Ectodermal cell (in vitro differentiated cells): Measurements from ENCODE around the gene EGFL8.
A peak's percentile ranks its signal among the peaks of the same experiment; 100 is the strongest.

Experiments used
- H3K27ac ChIP-seq: 2 replicates; pipeline ENCODE4 v1.7.0; 2013; ENCODE audit warnings: mild to moderate bottlenecking, low read depth, low read length; ENCODE audit not compliant: insufficient read depth, poor library complexity, severe bottlenecking
- H3K27me3 ChIP-seq: 2 replicates; pipeline ENCODE4 v1.7.0; 2013; ENCODE audit warnings: mild to moderate bottlenecking, low read length; ENCODE audit not compliant: insufficient read depth, control insufficient read depth, poor library complexity, severe bottlenecking
- H3K36me3 ChIP-seq: one replicate; pipeline ENCODE4 v1.7.0; 2013; ENCODE audit warnings: low read length; ENCODE audit not compliant: control insufficient read depth, insufficient read depth
- H3K4me1 ChIP-seq: one replicate; pipeline ENCODE4 v1.7.0; 2013; ENCODE audit warnings: low read length; ENCODE audit not compliant: control insufficient read depth, insufficient read depth
- H3K4me3 ChIP-seq: 2 replicates; pipeline ENCODE4 v1.7.0; 2013; ENCODE audit warnings: low read depth, low read length, control low read depth; ENCODE audit not compliant: insufficient read depth
- H3K9me3 ChIP-seq: 2 replicates; pipeline ENCODE4 v1.7.0; 2013; ENCODE audit warnings: mild to moderate bottlenecking, low read length, moderate library complexity; ENCODE audit not compliant: control insufficient read depth
- WGBS, 2 experiments: methylation state at CpG; one replicate each; pipeline ENCODE4 v1.1.7; 2013; ENCODE audit warnings: missing lambda C conversion rate in 2 of 2; 5-methylcytosine and 5-hydroxymethylcytosine counted together

Gene EGFL8

DNA sequence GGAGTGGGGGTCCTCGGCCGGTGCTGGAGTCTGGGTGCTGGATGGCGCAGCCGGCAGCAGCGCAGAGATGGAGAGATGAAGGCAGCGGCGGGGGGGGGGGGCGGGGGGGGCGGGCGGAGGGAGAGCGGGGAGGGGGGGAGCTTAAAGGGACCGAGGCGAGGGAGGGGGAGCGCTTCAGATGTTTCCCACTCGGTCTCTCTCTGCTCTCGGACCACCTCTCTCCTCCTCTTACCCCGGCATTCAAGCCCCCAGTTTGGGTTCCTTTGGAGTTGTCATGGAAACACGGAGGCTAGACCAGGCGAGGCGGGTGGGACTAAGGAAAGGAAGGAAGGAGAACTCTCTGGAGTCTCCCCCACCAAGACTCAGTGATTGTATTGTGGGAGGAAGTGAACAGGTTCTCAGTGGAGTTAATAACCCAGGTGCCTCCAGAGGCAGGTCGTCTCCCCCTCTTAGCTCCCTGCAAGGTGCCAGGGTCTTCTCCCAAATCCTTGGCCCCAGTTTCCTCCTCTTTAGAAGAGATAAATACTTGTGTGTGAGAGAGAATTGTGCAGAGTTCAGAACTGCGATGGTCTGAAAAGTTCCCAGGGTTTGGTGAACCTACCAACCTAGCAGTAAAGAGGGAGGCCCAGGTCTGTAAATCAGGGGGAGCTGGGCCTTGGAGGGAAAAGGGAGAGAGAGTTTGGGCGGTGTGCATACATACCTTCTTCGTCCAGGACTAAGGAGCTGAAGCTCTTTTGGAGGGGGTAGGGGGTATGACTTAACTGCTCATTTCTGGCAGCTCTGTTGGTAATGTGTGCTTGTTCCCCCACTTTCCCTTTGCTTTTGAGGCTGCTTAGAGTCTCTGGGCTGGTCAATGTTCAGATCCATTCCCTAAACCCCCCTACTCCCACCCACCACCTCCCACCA lies 12.3 kb upstream of the EGFL8 start, which contains the start of gene PRRT1:
PRRT1 (minus strand) TSS at position 77 of the 906 bp plus-strand sequence. CDS start 112 bp downstream, outside the sequence.
- Histone ChIP-seq H3K27me3 (peaks cover 26% of the 10 kb centered on the region), H3K36me3 (peaks cover 4% of the 10 kb centered on the region), H3K27ac (no peak within 1 kb of the TSS), H3K9me3 (no peaks in the 10 kb centered on the region), H3K4me3 (peak within 1 kb of the TSS; percentile 98), H3K4me1 (peaks cover 11% of the 10 kb centered on the region)
- WGBS, 2 experiments, result 8 to 15% methylated on average over 9 to 11 of the region's 24 CpGs

DNA sequence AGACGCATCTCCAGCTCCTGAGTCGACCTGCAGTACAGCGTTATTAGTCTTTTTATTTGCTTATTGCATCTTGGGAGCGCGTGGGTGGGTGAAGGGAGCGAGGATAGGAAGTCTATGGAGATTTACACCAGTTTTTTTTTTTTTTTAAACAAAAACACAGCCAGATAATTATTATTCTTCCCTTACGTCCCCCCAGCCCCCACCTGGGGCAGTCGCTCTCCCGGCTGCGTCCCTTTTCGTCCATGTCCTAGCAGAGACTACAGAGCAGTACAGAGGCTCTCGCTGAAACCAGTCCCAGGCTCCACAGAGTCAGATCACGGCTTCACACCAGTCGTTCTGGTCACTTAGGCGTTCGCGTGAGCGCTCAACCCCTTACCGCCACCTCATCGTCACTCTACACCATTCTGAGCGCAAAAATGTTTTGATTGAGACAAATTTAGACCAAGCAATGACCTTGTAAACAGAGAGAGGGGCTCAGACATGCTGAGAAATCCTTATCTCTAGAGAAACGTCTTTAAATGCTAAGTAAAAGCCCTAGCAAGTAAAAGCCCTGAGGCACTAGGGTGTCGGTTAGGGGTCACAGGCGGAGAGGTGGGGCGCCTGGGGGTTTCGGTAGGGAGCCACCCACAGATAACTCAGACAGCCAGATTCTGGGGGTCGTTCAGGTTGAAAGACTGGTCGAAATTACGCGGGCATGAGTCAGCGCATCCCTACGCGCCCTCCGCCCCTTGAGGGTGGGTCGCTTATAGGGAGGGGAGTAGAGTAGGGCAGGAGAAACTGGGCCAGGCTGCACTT lies 11.4 kb upstream of the EGFL8 start:
- 1 to 6% methylated on average over 29 to 35 of the region's 35 CpGs for WGBS, 2 experiments
- H3K36me3 ChIP-seq, result peaks cover 12% of the 10 kb centered on the region
- H3K4me3 ChIP-seq, result peak overlapping the region; percentile 98
- H3K9me3 ChIP-seq, result no peaks in the 10 kb centered on the region
- H3K27ac ChIP-seq, result peak overlapping the region; percentile 89
- H3K27me3 ChIP-seq, result peaks cover 26% of the 10 kb centered on the region
- H3K4me1 ChIP-seq, result peaks cover 11% of the 10 kb centered on the region

GRCh38 chr6:32153564-32154513 lies 10.6 kb upstream of the EGFL8 start, which contains the start of gene PPT2:
TSS of gene PPT2 (plus strand) at chr6:32154141. CDS start at chr6:32154595, 454 bp downstream.
- WGBS, 2 experiments, result 0 to 1% methylated on average over 52 of the region's 52 CpGs
- Histone ChIP-seq H3K4me3 (peak within 1 kb of the TSS; percentile 98), H3K36me3 (peaks cover 20% of the 10 kb centered on the region), H3K9me3 (no peaks in the 10 kb centered on the region), H3K27ac (peak within 1 kb of the TSS; percentile 89), H3K27me3 (peaks cover 26% of the 10 kb centered on the region), H3K4me1 (peaks cover 11% of the 10 kb centered on the region)

DNA sequence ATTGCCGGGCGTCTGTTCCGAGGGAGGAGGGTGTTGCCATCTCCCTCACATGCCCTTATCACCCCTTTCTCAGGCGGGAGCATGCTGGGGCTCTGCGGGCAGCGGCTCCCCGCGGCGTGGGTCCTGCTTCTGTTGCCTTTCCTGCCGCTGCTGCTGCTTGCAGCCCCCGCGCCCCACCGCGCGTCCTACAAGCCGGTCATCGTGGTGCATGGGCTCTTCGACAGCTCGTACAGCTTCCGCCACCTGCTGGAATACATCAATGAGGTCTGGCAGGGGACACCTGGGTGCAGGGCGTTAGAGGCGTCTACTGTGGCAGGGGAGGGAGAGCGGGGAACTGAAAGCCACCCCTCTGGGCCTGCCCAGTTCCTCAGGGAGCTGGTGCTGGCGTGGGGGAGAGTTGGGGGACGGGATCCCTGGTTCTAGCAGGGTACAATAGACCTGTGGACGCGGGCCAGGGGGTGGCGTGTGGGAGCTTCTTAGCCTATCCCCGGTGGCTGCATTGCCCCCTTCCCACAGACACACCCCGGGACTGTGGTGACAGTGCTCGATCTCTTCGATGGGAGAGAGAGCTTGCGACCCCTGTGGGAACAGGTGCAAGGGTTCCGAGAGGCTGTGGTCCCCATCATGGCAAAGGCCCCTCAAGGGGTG lies 9.8 kb upstream of the EGFL8 start:
- 18% methylated on average over 34 of the region's 34 CpGs for WGBS, 2 experiments
- Histone ChIP-seq H3K27me3 (peaks cover 25% of the 10 kb centered on the region), H3K4me3 (peak overlapping the region; percentile 98), H3K9me3 (no peaks in the 10 kb centered on the region), H3K36me3 (peaks cover 21% of the 10 kb centered on the region), H3K4me1 (peaks cover 11% of the 10 kb centered on the region), H3K27ac (no peak overlapping the region)

GRCh38 chr6:32156891-32157290 lies 7.5 kb upstream of the EGFL8 start:
- Histone ChIP-seq H3K27ac (no peak overlapping the region), H3K4me3 (no peak overlapping the region), H3K27me3 (peaks cover 5% of the 10 kb centered on the region), H3K4me1 (peaks cover 8% of the 10 kb centered on the region), H3K36me3 (peaks cover 21% of the 10 kb centered on the region), H3K9me3 (no peaks in the 10 kb centered on the region)
- WGBS, 2 experiments, result 91 to 92% methylated on average over 9 of the region's 9 CpGs

DNA sequence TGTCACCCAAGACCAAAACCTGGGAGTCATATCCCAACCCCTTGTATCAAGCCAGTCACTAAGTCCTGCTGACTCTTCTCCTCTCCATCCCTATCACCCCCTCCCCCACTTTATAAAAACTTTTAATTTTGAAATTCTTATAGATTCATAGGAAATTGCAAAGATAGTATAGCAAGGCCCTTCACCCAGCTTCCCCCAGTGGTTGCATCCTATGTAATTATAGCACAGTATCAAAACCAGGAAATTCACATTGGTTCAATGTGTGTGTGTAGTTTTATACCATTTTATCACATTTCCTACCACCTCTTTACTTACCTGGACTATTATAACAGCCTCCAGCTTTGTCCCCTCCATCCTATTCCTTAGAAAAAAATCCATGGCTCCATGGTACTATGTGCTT lies 6.3 kb upstream of the EGFL8 start:
- Histone ChIP-seq H3K27ac (no peak overlapping the region), H3K27me3 (no peaks in the 10 kb centered on the region), H3K4me1 (no peaks in the 10 kb centered on the region), H3K4me3 (no peak overlapping the region), H3K36me3 (peaks cover 21% of the 10 kb centered on the region), H3K9me3 (no peaks in the 10 kb centered on the region)

DNA sequence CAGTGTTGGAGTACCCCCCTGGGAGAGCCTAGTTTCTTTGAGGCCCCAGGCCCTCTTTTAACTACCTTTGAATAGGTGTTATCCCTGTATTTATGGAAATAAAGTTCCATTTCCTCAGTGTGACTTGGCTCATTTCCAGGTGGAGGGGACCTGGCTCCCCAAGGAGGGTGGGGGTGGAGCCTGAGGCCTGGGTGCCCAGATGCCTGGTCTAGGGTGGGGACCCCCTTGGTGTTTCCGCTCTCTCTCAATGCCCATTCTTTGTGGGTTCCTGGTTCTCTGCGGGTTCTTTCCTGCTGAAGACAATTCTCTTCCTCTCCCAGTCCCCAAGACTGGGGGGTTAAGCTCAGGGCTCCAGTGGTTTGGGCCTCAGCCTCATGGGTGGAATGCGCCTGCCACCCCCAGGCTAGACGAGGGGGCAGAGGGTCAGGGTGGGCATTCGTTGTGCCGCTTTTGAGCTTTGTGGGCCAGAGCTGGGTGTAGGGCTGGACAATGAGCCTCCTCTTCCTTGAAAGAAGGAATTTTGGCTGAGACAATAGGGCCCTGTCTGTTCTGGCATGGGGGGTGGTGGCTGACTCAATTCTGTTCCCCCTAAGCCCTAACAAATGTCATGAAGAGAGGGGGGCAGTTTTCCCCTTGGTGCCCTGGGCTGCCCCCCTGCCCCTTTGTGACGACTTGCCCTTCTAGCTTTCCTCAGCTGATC lies 686 bp upstream of the EGFL8 start:
- H3K4me3 ChIP-seq, result no peak overlapping the region
- H3K9me3 ChIP-seq, result no peaks in the 10 kb centered on the region
- peaks cover 8% of the 10 kb centered on the region for H3K36me3 ChIP-seq

DNA sequence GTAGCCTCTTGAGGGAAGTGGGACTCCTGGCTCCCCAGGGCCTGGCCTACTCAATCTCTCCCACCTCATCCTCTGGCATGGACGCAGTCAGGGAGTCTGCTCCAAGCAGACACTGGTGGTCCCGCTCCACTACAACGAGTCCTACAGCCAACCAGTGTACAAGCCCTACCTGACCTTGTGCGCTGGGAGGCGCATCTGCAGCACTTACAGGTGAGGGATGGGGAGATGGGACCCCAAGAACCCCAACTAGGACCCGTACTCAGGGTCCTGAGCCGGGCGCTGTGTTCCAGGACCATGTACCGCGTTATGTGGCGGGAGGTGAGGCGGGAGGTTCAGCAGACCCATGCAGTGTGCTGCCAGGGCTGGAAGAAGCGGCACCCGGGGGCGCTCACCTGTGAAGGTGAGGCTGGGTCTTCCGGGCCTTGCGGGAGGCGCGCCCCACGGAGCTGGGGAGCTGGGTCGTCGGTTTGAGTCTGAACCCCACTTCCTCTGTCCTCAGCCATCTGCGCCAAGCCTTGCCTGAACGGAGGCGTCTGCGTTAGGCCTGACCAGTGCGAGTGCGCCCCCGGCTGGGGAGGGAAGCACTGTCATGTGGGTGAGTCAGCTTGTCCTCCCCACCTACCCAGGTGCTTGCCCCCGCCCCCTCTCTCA lies 2.1 kb downstream of the EGFL8 start:
- peak overlapping the region; percentile 3 for H3K27ac ChIP-seq
- WGBS, 2 experiments, result 93 to 94% methylated on average over 30 of the region's 30 CpGs
- no peak overlapping the region for H3K4me3 ChIP-seq
- no peaks in the 10 kb centered on the region for H3K27me3 ChIP-seq
- peaks cover 26% of the 10 kb centered on the region for H3K36me3 ChIP-seq
- H3K9me3 ChIP-seq, result no peaks in the 10 kb centered on the region
- H3K4me1 ChIP-seq, result peaks cover 34% of the 10 kb centered on the region

More for the DNA sequence above, 686 bp upstream of the EGFL8 start:
- WGBS, 2 experiments, result 65 to 79% methylated on average over 7 of the region's 7 CpGs
- peaks cover 31% of the 10 kb centered on the region for H3K4me1 ChIP-seq
- no peaks in the 10 kb centered on the region for H3K27me3 ChIP-seq
- H3K27ac ChIP-seq, result peak overlapping the region; percentile 92
